GM19099 (cell line): ENCODE data around the gene PATJ.

Experiments
- POLR2A ChIP-seq: IDR thresholded peaks from 3 replicates; pipeline ENCODE4 v1.6.1; 2011; ENCODE audit warnings: low read depth; ENCODE audit not compliant: insufficient read length; ENCODE audit errors: extremely low read depth

Gene PATJ

GRCh38 chr1:61743716-61744580 lies 1.7 kb downstream of the PATJ start:
- TF ChIP-seq POLR2A, result no peak

- TF ChIP-seq POLR2A, result no peak
Measured at GRCh38 chr1:61746813-61747212, 4.5 kb downstream of the PATJ start.

- no peak for TF ChIP-seq POLR2A
Measured at GRCh38 chr1:61748566-61748965, 6.3 kb downstream of the PATJ start.

- TF ChIP-seq POLR2A, result no peak
Measured at GRCh38 chr1:61749574-61749973, 7.3 kb downstream of the PATJ start.

- no peak for TF ChIP-seq POLR2A
Measured at GRCh38 chr1:61752921-61753389, 10.7 kb downstream of the PATJ start.

- TF ChIP-seq POLR2A, result no peak
Measured at GRCh38 chr1:61753998-61754508, 11.8 kb downstream of the PATJ start.

- TF ChIP-seq POLR2A, result no peak
Measured at GRCh38 chr1:61754545-61754944, 12.3 kb downstream of the PATJ start.

GRCh38 chr1:61756773-61757172 lies 14.5 kb downstream of the PATJ start:
- no peak for TF ChIP-seq POLR2A

GRCh38 chr1:61757950-61758349 lies 15.7 kb downstream of the PATJ start:
- TF ChIP-seq POLR2A, result no peak

- no peak for TF ChIP-seq POLR2A
Measured at GRCh38 chr1:61770131-61770530, 27.9 kb downstream of the PATJ start.

GRCh38 chr1:61776091-61776490 lies 33.8 kb downstream of the PATJ start:
- TF ChIP-seq POLR2A, result no peak

GRCh38 chr1:61779231-61779630 lies 37.0 kb downstream of the PATJ start:
- no peak for TF ChIP-seq POLR2A

- TF ChIP-seq POLR2A, result no peak
Measured at GRCh38 chr1:61781151-61781550, 38.9 kb downstream of the PATJ start.

- no peak for TF ChIP-seq POLR2A
Measured at GRCh38 chr1:61782771-61783170, 40.5 kb downstream of the PATJ start.

- TF ChIP-seq POLR2A, result no peak
Measured at GRCh38 chr1:61784726-61785125, 42.4 kb downstream of the PATJ start.

- no peak for TF ChIP-seq POLR2A
Measured at GRCh38 chr1:61790837-61791236, 48.6 kb downstream of the PATJ start.
